GM10266 (cell line): ENCODE results near the gene RGR.

Experiments
- DNase-seq: peaks from one replicate; pipeline ENCODE4 v3.0.0; 2012; ENCODE audit errors: extremely low spot score
- TF ChIP-seq, protein P1 (sequence below): IDR thresholded peaks from 2 replicates; pipeline ENCODE4 v1.5.1; 2012; ENCODE audit warnings: mild to moderate bottlenecking, low read depth; ENCODE audit not compliant: control insufficient read depth, insufficient read depth; ENCODE audit errors: missing control alignments

Gene RGR

DNA sequence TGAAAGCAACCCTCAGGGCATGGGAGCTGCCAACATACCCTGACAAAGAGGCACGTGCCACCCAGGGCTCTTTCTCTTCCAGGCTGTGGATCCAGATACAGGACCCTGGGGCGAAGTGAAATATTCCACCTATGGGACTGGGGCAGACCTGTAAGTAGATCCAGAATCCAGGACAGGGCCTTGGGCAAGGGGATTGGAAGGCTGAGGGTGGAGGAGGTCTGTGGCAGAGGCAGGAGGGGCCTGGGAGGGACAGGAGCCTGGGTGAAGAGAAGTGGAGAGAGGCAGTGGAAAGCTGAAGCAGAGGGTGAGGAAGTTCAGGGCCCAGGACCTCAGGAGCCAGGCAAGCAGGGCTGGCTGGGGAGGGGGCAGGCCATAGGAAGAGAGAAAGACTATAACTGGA is 33.3 kb upstream of the RGR start:
- TF ChIP-seq, protein P1, sequence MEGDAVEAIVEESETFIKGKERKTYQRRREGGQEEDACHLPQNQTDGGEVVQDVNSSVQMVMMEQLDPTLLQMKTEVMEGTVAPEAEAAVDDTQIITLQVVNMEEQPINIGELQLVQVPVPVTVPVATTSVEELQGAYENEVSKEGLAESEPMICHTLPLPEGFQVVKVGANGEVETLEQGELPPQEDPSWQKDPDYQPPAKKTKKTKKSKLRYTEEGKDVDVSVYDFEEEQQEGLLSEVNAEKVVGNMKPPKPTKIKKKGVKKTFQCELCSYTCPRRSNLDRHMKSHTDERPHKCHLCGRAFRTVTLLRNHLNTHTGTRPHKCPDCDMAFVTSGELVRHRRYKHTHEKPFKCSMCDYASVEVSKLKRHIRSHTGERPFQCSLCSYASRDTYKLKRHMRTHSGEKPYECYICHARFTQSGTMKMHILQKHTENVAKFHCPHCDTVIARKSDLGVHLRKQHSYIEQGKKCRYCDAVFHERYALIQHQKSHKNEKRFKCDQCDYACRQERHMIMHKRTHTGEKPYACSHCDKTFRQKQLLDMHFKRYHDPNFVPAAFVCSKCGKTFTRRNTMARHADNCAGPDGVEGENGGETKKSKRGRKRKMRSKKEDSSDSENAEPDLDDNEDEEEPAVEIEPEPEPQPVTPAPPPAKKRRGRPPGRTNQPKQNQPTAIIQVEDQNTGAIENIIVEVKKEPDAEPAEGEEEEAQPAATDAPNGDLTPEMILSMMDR, result no peak
- DNase-seq, result no peak

DNA sequence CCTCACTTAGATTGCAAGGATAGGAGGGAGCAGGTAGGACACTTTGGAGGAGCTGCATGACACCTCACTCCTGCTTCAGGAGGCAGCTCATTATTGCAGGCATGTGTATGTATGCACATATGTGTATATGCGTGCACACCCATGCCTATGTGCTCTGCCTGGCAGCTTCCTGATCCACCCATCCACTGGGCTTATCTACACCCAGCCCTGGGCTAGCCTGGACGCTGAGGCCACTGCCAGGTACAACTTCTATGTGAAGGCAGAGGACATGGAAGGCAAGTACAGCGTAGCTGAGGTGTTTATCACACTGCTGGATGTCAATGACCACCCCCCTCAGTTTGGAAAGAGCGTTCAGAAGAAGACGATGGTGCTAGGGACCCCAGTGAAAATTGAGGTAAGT is 32.8 kb upstream of the RGR start:
- TF ChIP-seq, protein P1, result no peak

DNA sequence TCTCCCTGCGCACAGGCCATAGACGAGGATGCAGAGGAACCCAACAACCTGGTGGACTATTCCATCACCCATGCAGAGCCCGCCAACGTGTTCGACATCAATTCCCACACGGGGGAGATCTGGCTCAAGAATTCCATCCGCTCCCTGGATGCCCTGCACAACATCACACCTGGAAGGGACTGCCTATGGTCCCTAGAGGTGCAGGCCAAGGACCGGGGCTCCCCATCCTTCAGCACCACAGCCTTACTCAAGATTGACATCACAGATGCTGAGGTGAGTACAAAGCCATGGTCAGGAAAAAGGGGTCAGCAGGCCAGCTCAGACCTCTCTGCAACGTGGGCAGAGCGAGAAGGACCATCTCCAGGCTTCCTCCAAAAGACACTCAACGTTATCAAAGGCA is 31.8 kb upstream of the RGR start:
- TF ChIP-seq, protein P1, result no peak
- DNase-seq, result no peak

More for the DNA sequence above, 32.8 kb upstream of the RGR start:
- DNase-seq, result no peak

DNA sequence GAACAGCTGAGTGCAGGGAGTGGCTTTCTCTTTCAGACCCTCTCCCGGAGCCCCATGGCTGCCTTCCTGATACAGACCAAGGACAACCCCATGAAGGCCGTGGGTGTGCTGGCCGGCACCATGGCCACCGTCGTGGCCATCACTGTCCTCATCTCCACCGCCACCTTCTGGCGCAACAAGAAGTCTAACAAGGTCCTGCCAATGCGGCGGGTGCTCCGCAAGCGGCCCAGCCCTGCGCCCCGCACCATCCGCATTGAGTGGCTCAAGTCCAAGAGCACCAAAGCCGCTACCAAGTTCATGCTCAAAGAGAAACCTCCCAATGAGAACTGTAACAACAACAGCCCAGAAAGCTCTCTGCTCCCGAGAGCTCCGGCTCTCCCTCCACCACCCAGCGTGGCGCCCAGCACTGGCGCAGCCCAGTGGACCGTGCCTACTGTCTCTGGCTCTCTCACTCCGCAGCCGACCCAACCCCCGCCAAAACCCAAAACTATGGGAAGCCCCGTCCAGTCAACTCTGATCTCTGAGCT is 30.7 kb upstream of the RGR start:
- DNase-seq, result no peak
- TF ChIP-seq, protein P1, result peak; percentile 21

DNA sequence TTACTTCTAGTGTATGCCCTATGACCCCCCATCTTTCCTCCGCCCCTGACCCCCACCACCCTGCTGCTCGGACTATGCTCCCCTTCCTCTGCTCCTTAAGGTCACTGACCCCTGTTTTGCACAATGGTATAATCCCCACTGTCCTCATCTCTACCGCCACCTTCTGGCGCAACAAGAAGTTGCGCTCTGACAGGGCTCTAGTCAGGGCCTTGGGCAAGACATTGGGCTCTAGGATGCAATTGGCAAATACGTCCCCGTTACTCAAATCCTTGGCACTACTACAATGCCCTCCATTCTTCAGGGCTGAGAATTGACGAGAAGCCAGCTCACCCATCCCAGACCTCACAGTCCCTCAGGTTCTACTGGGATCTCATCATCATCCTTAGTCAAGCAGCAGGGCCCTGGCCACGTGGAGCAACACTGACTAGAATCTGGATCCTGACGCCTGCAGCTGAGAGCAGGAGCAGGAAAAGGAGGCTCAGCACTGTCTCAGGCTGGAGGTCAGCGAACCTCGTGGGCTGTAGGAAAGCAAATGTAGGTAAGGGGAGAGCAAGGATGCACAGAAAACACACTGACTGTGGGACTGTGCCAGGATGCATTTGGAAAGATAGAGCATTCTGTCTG is 30.1 kb upstream of the RGR start:
- peak; percentile 70 for DNase-seq
- TF ChIP-seq, protein P1, result peak; percentile 76

DNA sequence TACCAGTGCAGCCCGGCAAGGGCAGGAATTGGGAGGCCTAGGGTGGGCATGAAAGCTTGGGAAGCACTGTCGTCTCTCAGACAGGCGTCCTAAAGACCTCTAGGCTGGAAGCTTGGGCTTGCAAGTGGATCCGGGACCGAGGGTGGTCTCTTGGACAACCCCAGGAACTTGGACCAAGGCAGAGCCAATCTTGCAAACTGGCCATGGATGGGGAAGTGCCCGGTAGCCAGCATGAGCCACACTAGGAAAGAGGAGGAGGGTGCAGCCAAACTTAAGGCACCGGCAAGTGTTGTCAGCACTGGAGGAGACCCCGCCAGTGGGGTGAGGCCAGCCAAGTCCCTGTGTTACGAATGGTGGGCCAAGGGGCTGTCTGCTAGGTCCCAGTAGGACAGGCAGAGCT is 28.0 kb upstream of the RGR start:
- TF ChIP-seq, protein P1, result no peak
- DNase-seq, result no peak

DNA sequence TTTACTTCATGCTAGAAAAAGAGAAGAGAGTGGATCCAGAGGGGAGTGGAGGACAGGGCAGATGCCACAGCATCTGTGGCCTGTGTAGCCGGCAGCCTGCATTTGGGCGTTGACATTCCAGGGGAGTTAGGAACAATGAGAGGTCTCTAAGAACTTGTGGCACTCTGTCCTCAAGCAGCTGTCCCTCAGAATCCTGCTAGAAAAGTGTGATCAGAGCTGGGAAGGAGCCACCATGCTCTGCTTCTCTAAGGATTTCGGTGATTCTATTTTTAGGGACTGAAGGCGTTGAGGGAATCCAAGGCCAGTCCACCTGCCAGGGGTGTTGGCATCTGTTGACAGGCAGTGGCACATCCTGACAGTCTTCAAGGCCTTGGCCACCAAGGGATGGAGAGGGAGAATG is 27.1 kb upstream of the RGR start:
- TF ChIP-seq, protein P1, result no peak
- DNase-seq, result no peak
